Raji (cell line): ENCODE data around the gene KLK2.

Experiments
- POLR2A ChIP-seq: IDR thresholded peaks from 2 replicates; pipeline ENCODE4 v1.6.1; 2011; ENCODE audit warnings: low read depth, low read length, control low read depth; ENCODE audit not compliant: insufficient read depth

The KLK2 gene

GRCh38 chr19:50839712-50840655, 33.3 kb upstream of the KLK2 start:
- TF ChIP-seq POLR2A: no peak

GRCh38 chr19:50842130-50842529, 31.1 kb upstream of the KLK2 start:
- no peak for TF ChIP-seq POLR2A

GRCh38 chr19:50843205-50843604, 30.0 kb upstream of the KLK2 start:
- TF ChIP-seq POLR2A: no peak

- no peak for TF ChIP-seq POLR2A
Measured at GRCh38 chr19:50843701-50844221, 29.5 kb upstream of the KLK2 start.

GRCh38 chr19:50844296-50844935, 28.8 kb upstream of the KLK2 start:
- no peak for TF ChIP-seq POLR2A

- TF ChIP-seq POLR2A: no peak
Measured at GRCh38 chr19:50850738-50851137, 22.5 kb upstream of the KLK2 start.

GRCh38 chr19:50851620-50852019, 21.6 kb upstream of the KLK2 start:
- no peak for TF ChIP-seq POLR2A

GRCh38 chr19:50854636-50855410, 18.4 kb upstream of the KLK2 start, which contains the start of gene KLK3:
Gene KLK3 (plus strand): TSS chr19:50854915. CDS start chr19:50854956, 41 bp downstream.
- TF ChIP-seq POLR2A: no peak

- TF ChIP-seq POLR2A: no peak
Measured at GRCh38 chr19:50857366-50857765, 15.9 kb upstream of the KLK2 start.

GRCh38 chr19:50858886-50859285, 14.4 kb upstream of the KLK2 start:
- TF ChIP-seq POLR2A: no peak

- no peak for TF ChIP-seq POLR2A
Measured at GRCh38 chr19:50859849-50860248, 13.4 kb upstream of the KLK2 start.

- no peak for TF ChIP-seq POLR2A
Measured at GRCh38 chr19:50861010-50861409, 12.2 kb upstream of the KLK2 start.

- TF ChIP-seq POLR2A: no peak
Measured at GRCh38 chr19:50861496-50862286, 11.5 kb upstream of the KLK2 start.

GRCh38 chr19:50869479-50869878, 3.8 kb upstream of the KLK2 start:
- TF ChIP-seq POLR2A: no peak
